GM19438 (cell line): Measurements from ENCODE around the gene SLC6A17.

ENCODE experiments used
- ATAC-seq: cut with Tn5 transposase; IDR thresholded peaks from one replicate; pipeline ENCODE4 v1.9.1; 2021; ENCODE audit warnings: low read depth; ENCODE audit not compliant: unreplicated experiment

SLC6A17 gene

GRCh38 chr1:110215621-110216515, 65.6 kb downstream of the SLC6A17 start:
- no peak for ATAC-seq

- ATAC-seq: no peak
Measured at GRCh38 chr1:110216844-110217444, 66.7 kb downstream of the SLC6A17 start.

- no peak for ATAC-seq
Measured at GRCh38 chr1:110218137-110218536, 67.8 kb downstream of the SLC6A17 start.

- no peak for ATAC-seq
Measured at GRCh38 chr1:110218739-110219138, 68.4 kb downstream of the SLC6A17 start.

GRCh38 chr1:110220324-110220723, 70.0 kb downstream of the SLC6A17 start:
- no peak for ATAC-seq

GRCh38 chr1:110221119-110221518, 70.8 kb downstream of the SLC6A17 start:
- no peak for ATAC-seq

GRCh38 chr1:110223127-110223526, 72.8 kb downstream of the SLC6A17 start:
- no peak for ATAC-seq

GRCh38 chr1:110223581-110223980, 73.3 kb downstream of the SLC6A17 start:
- ATAC-seq: no peak

GRCh38 chr1:110224240-110224995, 74.1 kb downstream of the SLC6A17 start:
- ATAC-seq: no peak

- ATAC-seq: no peak
Measured at GRCh38 chr1:110225212-110225611, 74.9 kb downstream of the SLC6A17 start.

GRCh38 chr1:110225756-110226404, 75.6 kb downstream of the SLC6A17 start:
- ATAC-seq: no peak

GRCh38 chr1:110227774-110228173, 77.5 kb downstream of the SLC6A17 start:
- ATAC-seq: no peak

- ATAC-seq: no peak
Measured at GRCh38 chr1:110228381-110228780, 78.1 kb downstream of the SLC6A17 start.

GRCh38 chr1:110228869-110229268, 78.6 kb downstream of the SLC6A17 start:
- ATAC-seq: no peak

GRCh38 chr1:110229348-110230001, 79.2 kb downstream of the SLC6A17 start:
- ATAC-seq: no peak

GRCh38 chr1:110230381-110231199, 80.3 kb downstream of the SLC6A17 start:
- no peak for ATAC-seq

- ATAC-seq: no peak
Measured at GRCh38 chr1:110233861-110234260, 83.6 kb downstream of the SLC6A17 start.

GRCh38 chr1:110234691-110235090, 84.4 kb downstream of the SLC6A17 start:
- no peak for ATAC-seq

- no peak for ATAC-seq
Measured at GRCh38 chr1:110235181-110235833, 85.0 kb downstream of the SLC6A17 start.
